Astrocyte of the cerebellum (primary cell): ENCODE data around the gene LECT2.
A peak's percentile ranks its signal among the peaks of the same experiment; 100 is the strongest.

Experiments
- DNase-seq: peaks from one replicate; pipeline ENCODE4 v3.0.0-alpha.2; 2011; ENCODE audit warnings: low read depth
- H3K4me3 ChIP-seq: 2 replicates; pipeline ENCODE4 v1.5.1; 2011; ENCODE audit warnings: mild to moderate bottlenecking, low read depth, low read length, moderate library complexity
- in situ Hi-C: cut with HindIII; loops from 2 replicates; pipeline ENCODE4 v1.10.0; 2017; ENCODE audit warnings: low sequenced_read_pairs
- TF ChIP-seq, protein P1 (sequence below): IDR thresholded peaks from 2 replicates; pipeline ENCODE4 v1.5.1; 2012; ENCODE audit warnings: low read length, low read depth, moderate library complexity, mild to moderate bottlenecking; ENCODE audit errors: missing control alignments

Gene LECT2

DNA sequence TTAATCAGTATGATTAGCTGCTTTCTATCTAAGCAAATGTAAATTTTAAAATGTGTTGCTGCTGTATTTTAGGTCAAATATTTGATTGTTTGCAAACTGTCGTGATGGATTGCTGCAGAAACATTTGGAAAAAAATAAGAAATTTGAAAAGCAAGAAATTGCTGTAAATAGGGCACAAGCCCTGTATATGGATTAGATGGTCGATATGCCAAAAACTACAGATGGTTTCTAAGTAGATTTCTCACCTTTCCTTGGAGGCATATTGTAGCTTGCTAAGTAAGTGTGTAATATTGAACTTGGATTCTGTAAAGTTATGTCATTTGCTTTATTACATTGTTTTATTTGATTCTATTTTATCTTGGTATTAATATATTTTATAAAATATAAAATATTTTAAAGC is 13.1 kb downstream of the LECT2 start:
- in situ Hi-C loops = loop anchor here (5.0 kb wide), 1 partner anchor 91 kb away; no protein-coding TSS in a partner anchor
- H3K4me3 ChIP-seq = no peak overlapping the region
- TF ChIP-seq, protein P1, sequence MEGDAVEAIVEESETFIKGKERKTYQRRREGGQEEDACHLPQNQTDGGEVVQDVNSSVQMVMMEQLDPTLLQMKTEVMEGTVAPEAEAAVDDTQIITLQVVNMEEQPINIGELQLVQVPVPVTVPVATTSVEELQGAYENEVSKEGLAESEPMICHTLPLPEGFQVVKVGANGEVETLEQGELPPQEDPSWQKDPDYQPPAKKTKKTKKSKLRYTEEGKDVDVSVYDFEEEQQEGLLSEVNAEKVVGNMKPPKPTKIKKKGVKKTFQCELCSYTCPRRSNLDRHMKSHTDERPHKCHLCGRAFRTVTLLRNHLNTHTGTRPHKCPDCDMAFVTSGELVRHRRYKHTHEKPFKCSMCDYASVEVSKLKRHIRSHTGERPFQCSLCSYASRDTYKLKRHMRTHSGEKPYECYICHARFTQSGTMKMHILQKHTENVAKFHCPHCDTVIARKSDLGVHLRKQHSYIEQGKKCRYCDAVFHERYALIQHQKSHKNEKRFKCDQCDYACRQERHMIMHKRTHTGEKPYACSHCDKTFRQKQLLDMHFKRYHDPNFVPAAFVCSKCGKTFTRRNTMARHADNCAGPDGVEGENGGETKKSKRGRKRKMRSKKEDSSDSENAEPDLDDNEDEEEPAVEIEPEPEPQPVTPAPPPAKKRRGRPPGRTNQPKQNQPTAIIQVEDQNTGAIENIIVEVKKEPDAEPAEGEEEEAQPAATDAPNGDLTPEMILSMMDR = no peak
- no peak for DNase-seq

DNA sequence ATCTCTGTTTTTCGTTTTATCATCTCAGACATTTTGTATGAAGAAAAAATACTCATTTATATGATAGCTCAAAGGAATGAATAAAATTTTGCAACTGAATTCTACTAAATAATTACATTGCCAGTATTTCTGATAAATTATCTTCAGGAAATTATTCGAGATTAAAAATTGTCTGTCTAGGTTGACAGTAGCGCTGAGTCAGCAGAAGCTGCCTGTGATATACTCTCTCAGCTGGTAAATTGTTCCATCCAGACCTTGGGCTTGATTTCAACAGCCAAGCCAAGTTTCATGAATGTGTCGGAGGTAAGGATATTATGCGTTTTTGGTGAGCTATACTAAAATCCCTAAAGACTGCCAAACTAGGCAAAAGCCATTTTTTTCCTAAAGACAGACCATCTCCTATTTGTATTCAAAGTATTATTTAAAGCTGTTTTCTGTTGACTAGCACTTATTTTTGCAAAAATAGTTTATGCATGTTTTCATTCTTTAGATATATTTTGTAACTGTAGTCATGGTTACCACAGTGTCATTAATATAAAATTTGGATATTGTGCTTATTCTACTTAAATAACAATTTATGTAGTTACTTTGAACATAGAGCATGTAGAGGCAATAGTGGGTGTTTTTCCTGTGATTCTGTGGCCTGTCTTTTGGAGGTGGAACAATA is 17.4 kb downstream of the LECT2 start:
- TF ChIP-seq, protein P1 = no peak
- DNase-seq = no peak
- in situ Hi-C loops = no loop called here
- no peak overlapping the region for H3K4me3 ChIP-seq

GRCh38 chr5:135934939-135935338 is 19.8 kb downstream of the LECT2 start:
- no peak overlapping the region for H3K4me3 ChIP-seq
- in situ Hi-C loops = no loop called here
- DNase-seq = peak; percentile 6
- TF ChIP-seq, protein P1 = no peak

DNA sequence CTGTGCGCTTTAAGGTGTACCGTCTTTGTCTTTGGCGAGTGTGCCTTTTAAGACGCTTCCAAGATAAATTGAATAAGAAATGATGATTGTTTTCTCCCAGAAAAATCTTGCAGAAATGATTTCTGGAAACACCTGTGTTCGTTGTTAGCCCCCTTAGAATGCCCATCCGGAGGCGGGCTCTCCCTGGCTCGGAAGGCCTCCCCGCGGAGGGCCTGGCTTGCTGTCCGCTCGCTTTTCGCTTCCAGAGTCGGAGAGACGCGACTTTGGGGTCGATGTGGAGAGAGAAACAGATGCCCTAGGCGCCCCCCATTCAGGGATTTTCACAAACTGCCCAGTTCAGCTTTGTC is 23.9 kb downstream of the LECT2 start:
- H3K4me3 ChIP-seq = peak overlapping the region; percentile 43
- no peak for DNase-seq
- TF ChIP-seq, protein P1 = no peak
- in situ Hi-C loops = no loop called here

DNA sequence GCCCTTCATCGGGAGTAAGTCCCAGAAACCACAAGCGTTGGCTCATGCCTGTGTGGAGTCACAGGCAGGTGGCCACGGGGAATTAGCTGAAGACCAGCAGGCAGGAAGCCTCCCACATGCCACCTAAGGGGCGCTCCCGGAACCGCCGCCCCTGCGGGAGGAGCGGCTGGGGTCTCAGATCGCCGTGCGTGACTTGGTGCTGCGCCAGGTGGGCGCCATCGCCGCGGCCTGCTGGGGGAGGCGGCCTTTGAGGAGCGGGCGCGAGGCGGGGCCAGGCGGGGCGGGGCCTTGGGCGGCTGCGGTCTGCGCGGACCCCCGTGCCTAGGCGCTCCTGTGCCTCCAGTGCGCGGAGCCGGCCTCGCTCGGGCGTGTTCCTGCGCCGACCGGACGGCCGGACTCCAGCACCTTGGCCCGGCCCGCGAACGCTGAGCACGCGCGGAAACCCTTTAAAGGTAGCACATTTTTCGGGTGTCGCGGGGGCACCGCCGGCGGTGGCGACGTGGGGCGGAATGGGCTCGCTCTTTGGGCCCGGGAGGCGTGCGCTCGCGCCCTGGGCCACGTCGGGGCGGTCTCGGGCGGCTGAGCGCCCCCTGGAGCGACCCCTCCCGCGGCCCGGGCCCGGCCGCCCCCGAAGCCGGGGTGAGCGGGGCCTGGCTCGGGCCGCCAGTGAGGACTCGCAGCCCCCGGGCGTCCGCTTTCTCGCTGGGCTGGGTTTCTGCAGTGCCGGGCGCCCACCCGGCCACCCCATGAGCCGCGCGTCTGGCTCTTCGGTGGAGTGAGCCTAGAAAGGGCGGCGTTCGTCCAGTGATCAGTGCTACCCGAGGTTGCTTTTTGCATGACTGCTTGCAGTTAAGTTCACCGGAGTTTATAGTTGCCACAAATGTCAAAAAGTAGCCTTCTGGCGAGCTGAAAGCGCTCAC is 24.5 kb downstream of the LECT2 start:
- TF ChIP-seq, protein P1 = peak; percentile 3
- DNase-seq = no peak
- in situ Hi-C loops = no loop called here
- peak overlapping the region; percentile 43 for H3K4me3 ChIP-seq

- H3K4me3 ChIP-seq = no peak overlapping the region
- no peak for DNase-seq
- in situ Hi-C loops = no loop called here
- TF ChIP-seq, protein P1 = no peak
Observed at GRCh38 chr5:135921388-135921787, 33.4 kb downstream of the LECT2 start.
